PFSK-1 (cell line): Measurements from ENCODE around the gene ENPEP.

Experiments used
- REST ChIP-seq, 2 experiments: IDR thresholded peaks; 2 replicates each; pipeline versions ENCODE4 v1.6.1 to v1.8.0; 2011 to 2012; ENCODE audit warnings: low read depth in 2 of 2, low read length in 2 of 2, control low read depth in 1 of 2, inconsistent platforms in 1 of 2, mild to moderate bottlenecking in 1 of 2, moderate library complexity in 1 of 2; ENCODE audit not compliant: insufficient read depth in 1 of 2
- SIN3A ChIP-seq: IDR thresholded peaks from 2 replicates; pipeline ENCODE4 v1.6.1; 2012; ENCODE audit warnings: mild to moderate bottlenecking, low read length, moderate library complexity, borderline replicate concordance; ENCODE audit not compliant: insufficient read depth
- TAF1 ChIP-seq: IDR thresholded peaks from 2 replicates; pipeline ENCODE4 v1.6.1; 2012; ENCODE audit warnings: low read length, control low read depth, borderline replicate concordance; ENCODE audit not compliant: insufficient read depth

- TF ChIP-seq TAF1, result no peak
- no peak for TF ChIP-seq SIN3A
- TF ChIP-seq REST (IDR thresholded peaks at IDR 0.05; ENCODE audit: insufficient read depth in 1 of 2, low read depth in 2 of 2, low read length in 2 of 2), result no peak
Measured at GRCh38 chr4:110516106-110516922, 40.4 kb downstream of the ENPEP start.
